ENCODE measurements around the gene RPTOR.
A peak's percentile ranks its signal among the peaks of the same experiment; 100 is the strongest.

The RPTOR gene

GRCh38 chr17:80643326-80644099, 98.9 kb downstream of the RPTOR start:
- no peak for DNase-seq (ENCODE audit: low spot score)

DNA sequence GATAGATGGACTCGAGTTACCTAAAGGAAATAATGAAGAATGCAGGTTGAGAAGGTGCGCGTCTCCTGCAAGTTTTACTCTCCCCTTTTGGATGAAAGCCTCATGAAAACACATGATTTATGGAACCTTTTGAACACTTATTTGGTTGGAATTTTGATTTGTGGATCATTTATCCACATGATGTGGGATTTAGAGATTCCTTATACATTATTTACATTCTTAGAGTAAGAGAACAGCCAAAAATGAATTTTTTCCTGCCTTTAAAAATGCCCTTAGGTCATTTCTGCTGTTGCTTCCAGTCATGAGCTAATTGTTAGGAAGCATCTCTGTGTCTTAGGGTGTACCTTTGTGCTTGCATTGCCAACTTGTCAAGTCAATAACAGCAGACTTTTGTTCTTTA, 99.9 kb downstream of the RPTOR start:
- no peak for DNase-seq (ENCODE audit: low spot score)

- no peak for DNase-seq (ENCODE audit: low spot score)
These were observed 101.2 kb downstream of the RPTOR start for GRCh38 chr17:80645706-80646325.

DNA sequence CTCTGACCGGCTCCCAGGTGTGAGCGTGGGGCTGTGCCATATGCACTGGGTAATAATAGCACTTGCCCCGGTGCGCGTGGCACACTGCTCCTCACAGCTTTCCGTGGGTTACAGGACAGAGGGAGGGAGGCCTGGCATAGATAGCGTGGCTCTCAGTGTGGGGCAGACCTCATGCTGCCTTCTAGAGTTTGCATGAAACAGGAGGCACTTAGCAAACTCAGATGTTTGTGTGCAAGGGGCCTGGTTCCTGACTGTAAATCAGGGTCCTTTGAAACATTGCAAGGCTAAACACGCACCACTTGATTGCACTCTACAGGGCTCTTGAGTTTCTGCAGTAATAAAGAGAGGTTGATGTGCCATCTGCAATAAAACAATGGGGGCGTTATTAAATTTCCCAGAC, 101.7 kb downstream of the RPTOR start:
- DNase-seq (ENCODE audit: low spot score): no peak

- no peak for DNase-seq (ENCODE audit: low spot score)
These were observed 103.1 kb downstream of the RPTOR start for GRCh38 chr17:80647746-80648145.

DNA sequence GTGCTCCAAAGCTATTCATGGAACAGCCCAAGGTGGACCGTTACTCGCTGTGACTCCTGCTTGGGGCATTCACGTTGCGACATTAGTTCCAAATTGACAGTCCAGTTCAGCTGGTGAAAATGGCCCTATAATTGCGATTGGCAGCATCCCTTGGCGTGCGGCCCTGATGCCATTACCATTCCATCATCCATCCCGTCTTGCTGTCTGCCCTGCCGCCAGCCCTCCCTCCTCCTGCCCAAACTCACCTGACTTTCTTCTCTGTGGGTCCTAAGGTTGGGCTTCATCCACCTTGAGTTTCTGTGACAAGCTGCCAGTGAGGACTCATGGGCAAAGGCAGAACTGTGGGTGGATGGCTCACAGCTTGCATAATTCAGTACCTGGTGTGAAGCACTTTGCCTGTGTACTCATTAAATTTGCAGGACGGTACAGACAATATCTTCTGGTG, 104.6 kb downstream of the RPTOR start:
- DNase-seq (ENCODE audit: low spot score): no peak

GRCh38 chr17:80649672-80650330, 105.2 kb downstream of the RPTOR start:
- DNase-seq (ENCODE audit: low spot score): peak; percentile 92

DNA sequence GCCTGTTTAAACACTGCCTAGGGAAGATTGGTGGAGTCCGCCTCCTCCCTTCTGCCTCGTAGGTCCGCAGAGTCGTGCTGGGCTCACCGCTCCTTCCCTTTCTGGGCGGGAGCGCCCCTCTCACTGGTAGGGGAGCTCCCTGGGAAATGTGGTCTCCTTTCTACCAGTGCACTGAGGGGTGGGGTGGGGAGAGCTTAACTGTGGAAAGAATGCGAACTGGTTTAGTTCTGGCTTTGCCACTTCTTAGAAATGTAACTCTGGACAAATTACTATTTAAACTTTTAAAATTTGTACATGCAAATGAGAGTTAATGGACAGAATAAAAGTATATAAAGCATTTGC, 105.7 kb downstream of the RPTOR start:
- no peak for DNase-seq (ENCODE audit: low spot score)

DNA sequence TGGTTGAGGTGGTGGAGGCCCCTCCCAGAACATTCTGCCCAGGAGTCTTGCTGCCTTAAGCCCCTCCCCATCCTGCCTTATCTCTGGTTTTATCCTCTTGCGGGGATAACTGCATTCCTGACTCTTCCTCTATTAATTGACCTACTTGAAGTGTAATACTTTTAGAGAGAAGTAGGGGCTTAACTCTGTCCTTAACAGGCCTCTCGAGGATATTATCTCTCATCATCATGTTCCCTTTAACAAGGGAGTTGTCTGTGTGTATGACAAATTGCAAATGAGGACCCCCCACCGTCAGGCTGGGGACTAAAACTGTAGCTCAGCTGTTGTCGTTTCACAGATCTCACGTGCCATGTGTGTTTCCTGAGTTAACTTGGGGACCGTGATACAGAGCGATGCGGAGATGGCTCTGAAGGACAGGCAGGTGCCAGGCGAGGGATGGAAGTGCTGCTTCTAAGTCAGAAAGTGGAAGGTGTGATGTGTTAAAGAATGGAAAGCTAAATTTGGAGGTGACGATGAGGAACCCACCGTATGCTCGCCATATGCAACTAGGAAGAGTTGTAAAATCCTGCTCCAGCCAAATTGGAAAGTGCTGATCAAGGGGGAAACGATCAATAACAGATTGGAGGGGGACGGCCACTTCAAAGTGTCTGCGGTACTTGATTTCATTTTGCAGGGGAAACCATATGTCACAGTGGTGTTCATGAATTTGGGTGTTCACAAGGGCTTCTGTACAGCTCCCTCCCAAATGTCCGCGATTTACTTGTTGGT, 106.3 kb downstream of the RPTOR start:
- no peak for DNase-seq (ENCODE audit: low spot score)

GRCh38 chr17:80652756-80653330, 108.2 kb downstream of the RPTOR start:
- DNase-seq (ENCODE audit: low spot score): no peak

DNA sequence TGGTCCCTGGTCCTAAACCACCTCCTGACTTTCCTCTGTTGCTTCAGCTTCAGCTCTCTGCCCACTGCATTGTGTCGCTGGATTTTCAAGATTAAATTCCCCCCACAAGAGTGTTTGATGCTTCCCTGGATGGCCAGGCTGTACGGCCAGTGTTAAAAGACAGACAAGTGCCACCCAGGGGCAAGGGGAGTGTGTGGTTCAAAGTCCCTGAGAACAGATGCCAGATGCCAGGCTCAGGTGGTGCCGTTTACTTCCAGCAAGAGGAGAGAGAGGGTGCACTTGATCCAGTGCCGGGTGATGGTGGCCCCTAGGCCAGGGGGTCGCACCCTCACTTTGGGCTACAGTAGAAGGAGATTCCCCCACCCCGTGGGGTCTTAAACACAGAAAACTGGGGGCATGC, 109.2 kb downstream of the RPTOR start:
- no peak for DNase-seq (ENCODE audit: low spot score)

- no peak for DNase-seq (ENCODE audit: low spot score)
These were observed 111.0 kb downstream of the RPTOR start for GRCh38 chr17:80655608-80656007.

DNA sequence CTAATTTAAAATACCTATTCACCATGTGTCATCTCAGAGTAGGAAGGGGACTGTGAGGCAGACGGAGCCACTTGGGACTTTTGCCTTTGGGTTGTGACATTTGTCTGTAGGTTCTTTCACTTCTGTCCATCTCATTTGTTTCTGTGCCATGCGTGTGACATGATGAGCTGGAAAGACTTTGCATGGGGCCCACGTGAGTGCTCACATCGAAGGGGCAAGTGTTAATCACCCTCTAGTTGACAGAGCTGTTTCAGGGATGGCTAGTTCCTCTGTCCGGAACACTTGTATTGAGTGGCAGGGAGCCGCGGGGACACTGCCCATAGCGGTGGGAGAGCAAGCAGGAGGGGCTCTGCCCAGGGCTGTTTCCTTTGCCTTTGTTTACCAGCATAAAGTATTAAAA, 112.0 kb downstream of the RPTOR start:
- DNase-seq (ENCODE audit: low spot score): peak; percentile 44

- DNase-seq (ENCODE audit: low spot score): no peak
These were observed 112.9 kb downstream of the RPTOR start for GRCh38 chr17:80657561-80657960.

DNA sequence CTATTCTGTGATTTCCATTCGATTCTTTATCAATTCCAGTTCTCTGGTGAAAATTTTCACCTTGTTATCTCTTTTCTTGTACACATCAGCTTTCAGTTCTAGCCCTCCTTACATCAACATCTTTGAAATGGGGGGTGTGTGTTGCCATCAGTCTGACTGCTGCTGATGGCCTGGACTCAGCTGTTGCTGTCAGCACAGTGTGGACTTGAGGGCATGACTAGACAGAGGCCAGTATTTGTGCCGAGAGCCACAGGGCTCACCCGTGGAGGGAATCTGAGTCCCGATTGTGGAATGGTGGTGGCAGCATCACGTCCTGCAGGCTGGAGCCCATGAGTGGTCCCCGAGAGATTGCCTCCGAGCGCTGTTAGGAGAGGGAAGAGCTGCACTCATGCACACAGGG, 114.2 kb downstream of the RPTOR start:
- DNase-seq (ENCODE audit: low spot score): no peak

DNA sequence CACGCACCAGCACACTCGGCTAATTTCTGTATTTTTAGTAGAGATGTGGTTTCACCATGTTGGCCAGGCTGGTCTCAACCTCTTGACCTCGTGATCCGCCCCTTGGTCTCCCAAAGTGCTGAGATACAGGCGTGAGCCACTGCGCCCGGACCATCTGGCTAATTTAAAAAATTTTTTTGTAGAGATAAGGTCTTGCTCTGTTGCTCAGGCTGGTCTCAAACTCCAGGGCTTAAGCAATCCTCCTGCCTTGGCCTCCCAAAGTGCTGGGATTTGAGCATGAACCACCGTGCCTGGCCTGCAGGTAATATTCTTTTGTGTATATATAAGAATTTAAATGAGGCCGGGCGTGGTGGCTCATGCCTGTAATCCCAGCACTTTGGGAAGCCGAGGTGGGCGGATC, 115.0 kb downstream of the RPTOR start:
- no peak for DNase-seq (ENCODE audit: low spot score)

DNA sequence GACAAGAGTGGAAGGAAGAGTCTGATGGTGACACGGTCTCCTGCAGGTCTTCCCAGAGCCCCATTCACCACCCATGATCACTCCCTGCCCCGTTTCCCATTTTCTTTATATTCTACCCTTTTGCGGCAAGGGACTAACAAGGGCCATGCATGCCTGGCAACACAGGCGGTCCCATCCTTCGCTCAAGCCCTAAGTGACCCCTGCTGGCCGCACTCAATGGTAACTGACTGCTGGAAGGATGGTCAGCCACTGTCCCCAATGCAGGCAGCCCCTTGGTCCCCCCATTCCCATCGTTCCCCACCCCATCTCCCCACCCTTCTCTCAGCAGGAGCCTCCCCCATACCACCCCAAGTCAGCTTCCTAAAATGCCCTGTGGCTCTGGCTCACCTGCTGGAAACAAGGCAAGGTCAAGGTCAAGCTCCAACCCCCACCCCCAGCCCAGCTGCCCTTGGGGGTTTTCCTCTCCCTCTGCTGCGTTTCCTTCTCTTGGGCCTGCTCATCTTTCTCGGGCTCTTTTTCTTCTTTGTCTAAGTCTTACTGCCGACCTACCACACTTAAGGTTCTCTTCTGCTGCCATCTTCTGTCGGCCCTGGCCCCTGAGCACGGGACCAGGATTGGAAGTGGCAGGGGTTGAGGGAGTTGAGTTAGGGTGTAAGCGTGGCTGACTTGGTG, 116.0 kb downstream of the RPTOR start:
- DNase-seq (ENCODE audit: low spot score): no peak

GRCh38 chr17:80662557-80662956, 117.9 kb downstream of the RPTOR start:
- no peak for DNase-seq (ENCODE audit: low spot score)

DNA sequence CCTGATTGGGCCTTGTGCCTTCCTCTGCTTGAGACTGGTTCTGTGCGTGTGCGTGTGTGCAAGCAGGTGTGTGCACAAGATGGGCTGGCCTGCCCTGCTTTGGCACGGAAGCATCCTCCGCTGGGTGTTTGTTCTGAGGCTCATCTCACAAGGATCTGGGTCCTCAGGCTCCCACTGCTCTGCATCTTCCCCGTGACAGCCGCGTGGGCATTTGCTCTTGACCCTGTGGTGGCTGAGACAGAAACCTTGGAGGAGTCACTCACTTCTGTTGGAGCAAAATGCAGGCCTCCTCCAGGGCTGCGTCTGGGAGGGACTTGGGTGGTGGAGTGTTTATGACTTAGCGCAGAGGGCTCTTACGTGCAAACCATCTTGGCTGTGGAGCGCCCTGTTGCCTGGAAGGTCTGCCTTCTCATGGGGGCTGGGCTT, 119.2 kb downstream of the RPTOR start:
- DNase-seq (ENCODE audit: low spot score): no peak

GRCh38 chr17:80664217-80664790, 119.7 kb downstream of the RPTOR start:
- DNase-seq (ENCODE audit: low spot score): no peak

- DNase-seq (ENCODE audit: low spot score): no peak
These were observed 121.2 kb downstream of the RPTOR start for GRCh38 chr17:80665792-80666191.

All from COLO829 (cell line).